Ishikawa (cell line): Measurements from ENCODE around the gene USP44.

Source experiments
- CEBPB ChIP-seq: IDR thresholded peaks from 2 replicates; pipeline ENCODE4 v1.6.1; 2012
- EP300 ChIP-seq: IDR thresholded peaks from 2 replicates; pipeline ENCODE4 v1.6.1; 2012; ENCODE audit warnings: borderline replicate concordance
- MAX ChIP-seq: IDR thresholded peaks from 2 replicates; pipeline ENCODE4 v1.6.1; 2012
- NFIC ChIP-seq: IDR thresholded peaks from 2 replicates; pipeline ENCODE4 v1.6.1; 2012
- RAD21 ChIP-seq: IDR thresholded peaks from 2 replicates; pipeline ENCODE4 v1.6.1; 2012; ENCODE audit warnings: low read depth
- REST ChIP-seq: IDR thresholded peaks from 2 replicates; pipeline ENCODE4 v1.6.1; 2012; ENCODE audit warnings: low read depth, mild to moderate bottlenecking
- TAF1 ChIP-seq: IDR thresholded peaks from 2 replicates; pipeline ENCODE4 v1.6.1; 2012; ENCODE audit warnings: low read depth, mild to moderate bottlenecking
- TEAD4 ChIP-seq: IDR thresholded peaks from 2 replicates; pipeline ENCODE4 v1.6.1; 2012
- YY1 ChIP-seq: IDR thresholded peaks from 2 replicates; pipeline ENCODE4 v1.6.1; 2012; ENCODE audit warnings: low read depth

- no peak for TF ChIP-seq MAX
- TF ChIP-seq RAD21 = no peak
- TF ChIP-seq EP300 = no peak
- TF ChIP-seq TEAD4 = no peak
- no peak for TF ChIP-seq REST
- TF ChIP-seq YY1 = no peak
- no peak for TF ChIP-seq CEBPB
- TF ChIP-seq NFIC = no peak
- TF ChIP-seq TAF1 = no peak
These were observed 21.5 kb downstream of the USP44 start for GRCh38 chr12:95529693-95530225.
